ENCODE results near the gene NTPCR. TPM values are rescaled to one million over a fixed set of nuclear protein-coding genes. Genes with fewer than 3 reads are reported as not detected.

Gene NTPCR
- total RNA-seq, 3 donors from 2014 or later: 27.2 to 40.1 (median 28.8) TPM

- intact Hi-C loops (cut with DNase I; ENCODE audit: low total_unique reads): no loop called here
- Histone ChIP-seq H3K27me3 (no peaks in the 10 kb centered on the region), H3K36me3 (no peaks in the 10 kb centered on the region), H3K27ac (no peak overlapping the region), H3K4me3 (no peak overlapping the region), H3K4me1 (no peaks in the 10 kb centered on the region), H3K9me3 (no peaks in the 10 kb centered on the region)
- DNase-seq (ENCODE audit: low spot score in 2 of 2): no peak
- TF ChIP-seq POLR2AphosphoS5 (IDR thresholded peaks at IDR 0.05): no peak
- TF ChIP-seq CTCF (IDR thresholded peaks at IDR 0.05): no peak
Observed at GRCh38 chr1:233025567-233025966, 75.2 kb downstream of the NTPCR start.

- intact Hi-C loops (cut with DNase I; ENCODE audit: low total_unique reads): no loop called here
- DNase-seq (ENCODE audit: low spot score in 2 of 2): no peak
- TF ChIP-seq POLR2AphosphoS5 (IDR thresholded peaks at IDR 0.05) (no peak), POLR2A (IDR thresholded peaks at IDR 0.05) (no peak), CTCF (IDR thresholded peaks at IDR 0.05) (no peak)
- Histone ChIP-seq H3K4me1 (no peaks in the 10 kb centered on the region), H3K36me3 (no peaks in the 10 kb centered on the region), H3K4me3 (no peak overlapping the region), H3K9me3 (no peaks in the 10 kb centered on the region), H3K27me3 (no peaks in the 10 kb centered on the region), H3K27ac (no peak overlapping the region)
Observed at GRCh38 chr1:233027046-233027445, 76.6 kb downstream of the NTPCR start.

- H3K9me3 ChIP-seq: no peaks in the 10 kb centered on the region
- no peaks in the 10 kb centered on the region for H3K36me3 ChIP-seq
- DNase-seq (ENCODE audit: low spot score in 2 of 2): no peak
- H3K27me3 ChIP-seq: no peaks in the 10 kb centered on the region
- TF ChIP-seq CTCF (IDR thresholded peaks at IDR 0.05) (no peak), POLR2AphosphoS5 (IDR thresholded peaks at IDR 0.05) (no peak), POLR2A (IDR thresholded peaks at IDR 0.05) (no peak)
- no peak overlapping the region for H3K27ac ChIP-seq
- no peak overlapping the region for H3K4me3 ChIP-seq
- no peaks in the 10 kb centered on the region for H3K4me1 ChIP-seq
- intact Hi-C loops (cut with DNase I; ENCODE audit: low total_unique reads): no loop called here
Observed at GRCh38 chr1:233031521-233031920, 81.1 kb downstream of the NTPCR start.

GRCh38 chr1:233032916-233033315 lies 82.5 kb downstream of the NTPCR start:
- TF ChIP-seq POLR2A (IDR thresholded peaks at IDR 0.05) (no peak), POLR2AphosphoS5 (IDR thresholded peaks at IDR 0.05) (no peak), CTCF (IDR thresholded peaks at IDR 0.05) (no peak)
- H3K4me1 ChIP-seq: no peaks in the 10 kb centered on the region
- H3K9me3 ChIP-seq: no peaks in the 10 kb centered on the region
- H3K27ac ChIP-seq: no peak overlapping the region
- intact Hi-C loops (cut with DNase I; ENCODE audit: low total_unique reads): no loop called here
- DNase-seq (ENCODE audit: low spot score in 2 of 2): no peak
- no peaks in the 10 kb centered on the region for H3K27me3 ChIP-seq
- H3K4me3 ChIP-seq: no peak overlapping the region
- H3K36me3 ChIP-seq: no peaks in the 10 kb centered on the region

GRCh38 chr1:233033361-233033760 lies 83.0 kb downstream of the NTPCR start:
- intact Hi-C loops (cut with DNase I; ENCODE audit: low total_unique reads): no loop called here
- Histone ChIP-seq H3K27ac (no peak overlapping the region), H3K27me3 (no peaks in the 10 kb centered on the region), H3K9me3 (no peaks in the 10 kb centered on the region), H3K36me3 (no peaks in the 10 kb centered on the region), H3K4me1 (no peaks in the 10 kb centered on the region), H3K4me3 (no peak overlapping the region)
- no peak for TF ChIP-seq POLR2AphosphoS5 (IDR thresholded peaks at IDR 0.05)
- TF ChIP-seq POLR2A (IDR thresholded peaks at IDR 0.05): no peak
- TF ChIP-seq CTCF (IDR thresholded peaks at IDR 0.05): no peak
- no peak for DNase-seq (ENCODE audit: low spot score in 2 of 2)

Other genes starting within 250 kb of the NTPCR start
- gene MAP10, start 145.2 kb upstream of the NTPCR start, total RNA-seq: 1 to 10 TPM; 1.6 to 3.4 (median 2.9) TPM